Dermis microvascular lymphatic vessel endothelial cell (primary cell): Measurements from ENCODE around the gene VSX1. TPM values are rescaled to one million over a fixed set of nuclear protein-coding genes. Genes with fewer than 3 reads are reported as not detected.

Experiments
- DNase-seq, 2 donors: peaks; one replicate each; pipeline versions ENCODE4 v3.0.0 to v3.0.0-alpha.2; 2010; ENCODE audit warnings: low read depth in 2 of 2
- total RNA-seq: library from RNA; depleted of rRNA; stranded (reverse); fragments of >200 nt; gene quantifications from 2 replicates; pipeline ENCODE4 v1.2.1, GENCODE V29; 2014

Gene VSX1
- total RNA-seq = not detected in 2 replicates

- DNase-seq = no peak
These were observed at the start of gene VSX1 for GRCh38 chr20:25081730-25082497. Gene VSX1 (minus strand): TSS chr20:25082141. CDS start chr20:25082096, 45 bp downstream.

GRCh38 chr20:25129908-25130307 lies 48.0 kb upstream of the VSX1 start:
- DNase-seq = no peak

GRCh38 chr20:25129428-25129827 lies 47.5 kb upstream of the VSX1 start:
- DNase-seq = no peak

GRCh38 chr20:25128649-25129048 lies 46.7 kb upstream of the VSX1 start:
- no peak for DNase-seq

GRCh38 chr20:25127761-25128537 lies 46.0 kb upstream of the VSX1 start:
- DNase-seq = no peak

GRCh38 chr20:25126204-25127029 lies 44.5 kb upstream of the VSX1 start:
- no peak for DNase-seq

GRCh38 chr20:25125636-25126035 lies 43.7 kb upstream of the VSX1 start:
- no peak for DNase-seq

GRCh38 chr20:25120920-25121319 lies 39.0 kb upstream of the VSX1 start:
- no peak for DNase-seq

GRCh38 chr20:25120457-25120856 lies 38.5 kb upstream of the VSX1 start:
- no peak for DNase-seq

GRCh38 chr20:25118529-25118928 lies 36.6 kb upstream of the VSX1 start:
- no peak for DNase-seq

- DNase-seq = no peak
These were observed 36.0 kb upstream of the VSX1 start for GRCh38 chr20:25117990-25118389.

GRCh38 chr20:25116739-25117458 lies 35.0 kb upstream of the VSX1 start:
- DNase-seq = no peak

GRCh38 chr20:25103526-25103925 lies 21.6 kb upstream of the VSX1 start:
- no peak for DNase-seq

- DNase-seq = no peak
These were observed 19.0 kb upstream of the VSX1 start for GRCh38 chr20:25100914-25101313.

GRCh38 chr20:25099601-25100140 lies 17.7 kb upstream of the VSX1 start:
- no peak for DNase-seq

- DNase-seq = no peak
These were observed 15.6 kb upstream of the VSX1 start for GRCh38 chr20:25097498-25097897.

GRCh38 chr20:25090492-25091429 lies 8.8 kb upstream of the VSX1 start:
- no peak for DNase-seq

- DNase-seq = no peak
These were observed 7.7 kb upstream of the VSX1 start for GRCh38 chr20:25089662-25090061.

GRCh38 chr20:25089096-25089495 lies 7.2 kb upstream of the VSX1 start:
- no peak for DNase-seq

GRCh38 chr20:25088267-25088666 lies 6.3 kb upstream of the VSX1 start:
- DNase-seq = no peak
